HUES48 (cell line): Measurements from ENCODE around the gene ASCC2.

Experiments used
- H3K27ac ChIP-seq: one replicate; pipeline ENCODE4 v1.7.0; 2013; ENCODE audit warnings: low read depth, low read length, inconsistent platforms
- H3K27me3 ChIP-seq: 2 replicates; pipeline ENCODE4 v1.6.1; 2013; ENCODE audit warnings: mild to moderate bottlenecking, low read length; ENCODE audit not compliant: control insufficient read depth, insufficient read depth
- H3K36me3 ChIP-seq: 2 replicates; pipeline ENCODE4 v1.6.1; 2013; ENCODE audit warnings: low read length; ENCODE audit not compliant: control insufficient read depth, insufficient read depth
- H3K4me1 ChIP-seq: 2 replicates; pipeline ENCODE4 v1.6.1; 2013; ENCODE audit warnings: mild to moderate bottlenecking, low read length; ENCODE audit not compliant: control insufficient read depth, insufficient read depth
- H3K4me3 ChIP-seq: 2 replicates; pipeline ENCODE4 v1.5.1; 2013; ENCODE audit warnings: mild to moderate bottlenecking, low read depth, low read length
- H3K9ac ChIP-seq: 2 replicates; pipeline ENCODE4 v1.6.1; 2013; ENCODE audit warnings: mild to moderate bottlenecking, low read depth, low read length, moderate library complexity
- H3K9me3 ChIP-seq: 2 replicates; pipeline ENCODE4 v1.6.1; 2013; ENCODE audit warnings: low read length; ENCODE audit not compliant: control insufficient read depth, insufficient read depth

The ASCC2 gene

DNA sequence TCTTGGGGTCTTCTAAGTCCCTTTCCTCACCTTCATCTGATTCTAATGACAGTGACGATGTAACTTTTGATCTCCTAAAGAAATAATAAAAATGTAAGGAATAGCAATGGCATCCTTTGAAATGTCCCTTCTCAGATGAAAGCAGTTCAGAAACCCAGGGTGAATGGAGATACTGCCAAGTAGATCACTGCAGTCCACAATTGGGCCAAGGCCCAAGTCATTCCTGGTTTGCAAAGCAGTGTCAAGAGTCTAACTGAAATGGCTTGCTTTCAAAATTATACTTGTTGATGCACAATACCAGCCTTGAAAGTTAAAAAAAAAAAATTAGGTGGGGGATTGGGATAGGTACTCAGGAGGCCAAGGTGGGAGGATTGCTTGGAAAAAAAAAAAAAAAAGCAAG, 20.4 kb downstream of the ASCC2 start:
- Histone ChIP-seq H3K27me3 (no peaks in the 10 kb centered on the region), H3K4me3 (no peak overlapping the region), H3K36me3 (peaks cover 69% of the 10 kb centered on the region), H3K9me3 (no peaks in the 10 kb centered on the region), H3K4me1 (no peaks in the 10 kb centered on the region), H3K9ac (no peak overlapping the region), H3K27ac (no peak overlapping the region)

DNA sequence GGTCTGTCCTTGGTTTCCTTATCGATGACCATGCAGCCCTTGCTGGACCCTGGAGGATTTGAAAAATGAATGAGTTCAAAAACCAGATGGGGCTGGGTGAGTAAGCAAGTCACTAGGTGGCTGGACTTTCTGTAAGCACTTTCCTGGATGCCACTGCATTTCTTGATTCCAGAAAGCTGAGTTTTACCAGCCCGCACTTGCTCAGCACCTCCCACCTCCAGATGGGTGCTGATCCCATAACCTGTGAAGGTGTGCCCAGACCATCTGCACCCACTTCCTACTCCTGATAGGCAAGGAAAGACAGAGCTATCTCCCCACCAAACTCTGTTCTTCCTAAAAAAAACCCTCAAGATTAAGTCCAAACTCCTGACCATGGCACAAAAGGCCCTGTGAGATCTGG, 21.1 kb downstream of the ASCC2 start:
- H3K4me1 ChIP-seq = no peaks in the 10 kb centered on the region
- no peaks in the 10 kb centered on the region for H3K9me3 ChIP-seq
- no peaks in the 10 kb centered on the region for H3K27me3 ChIP-seq
- no peak overlapping the region for H3K27ac ChIP-seq
- H3K36me3 ChIP-seq = peaks cover 72% of the 10 kb centered on the region
- no peak overlapping the region for H3K9ac ChIP-seq
- no peak overlapping the region for H3K4me3 ChIP-seq

DNA sequence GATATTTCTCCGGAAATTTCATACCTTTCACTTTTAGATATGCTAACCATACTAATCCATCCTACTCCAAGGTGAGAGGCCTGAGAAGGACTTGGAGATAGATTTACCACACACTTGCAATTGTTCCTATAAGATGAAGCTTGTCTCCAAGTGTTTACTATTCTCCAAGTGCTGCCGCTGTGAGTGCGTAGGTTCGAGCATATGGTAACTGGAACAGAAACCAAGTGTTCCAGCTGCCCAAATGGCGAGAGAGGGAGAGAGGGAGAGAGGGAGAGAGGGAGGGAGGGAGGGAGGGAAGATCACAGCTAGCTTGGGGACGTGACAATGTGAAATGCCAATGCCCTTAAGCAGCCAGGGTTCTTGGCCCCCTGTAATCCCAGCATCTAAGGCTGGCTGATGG, 21.5 kb downstream of the ASCC2 start:
- no peaks in the 10 kb centered on the region for H3K4me1 ChIP-seq
- no peaks in the 10 kb centered on the region for H3K9me3 ChIP-seq
- H3K36me3 ChIP-seq = peaks cover 71% of the 10 kb centered on the region
- no peak overlapping the region for H3K27ac ChIP-seq
- no peaks in the 10 kb centered on the region for H3K27me3 ChIP-seq
- no peak overlapping the region for H3K9ac ChIP-seq
- H3K4me3 ChIP-seq = no peak overlapping the region

DNA sequence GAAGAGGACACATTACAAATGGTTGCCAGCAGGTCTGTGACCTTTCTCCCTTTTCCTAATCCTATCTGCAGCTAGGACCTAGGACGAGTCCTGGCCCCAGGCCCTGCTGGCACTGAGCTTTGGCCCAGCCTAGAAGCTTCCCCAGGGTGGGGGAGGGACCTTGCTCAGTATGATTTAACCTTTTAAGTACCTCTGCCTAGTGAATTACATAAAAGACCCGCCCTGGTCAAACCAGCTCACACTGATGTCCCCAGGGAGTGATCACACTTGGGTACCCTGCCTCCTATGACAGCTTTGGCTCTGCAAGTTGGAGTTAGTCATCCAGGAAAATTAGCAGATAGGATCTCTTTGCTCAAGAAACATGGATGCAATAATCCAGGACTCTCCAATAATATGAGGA, 21.9 kb downstream of the ASCC2 start:
- no peaks in the 10 kb centered on the region for H3K4me1 ChIP-seq
- H3K27me3 ChIP-seq = no peaks in the 10 kb centered on the region
- no peak overlapping the region for H3K9ac ChIP-seq
- peaks cover 71% of the 10 kb centered on the region for H3K36me3 ChIP-seq
- H3K27ac ChIP-seq = no peak overlapping the region
- no peaks in the 10 kb centered on the region for H3K9me3 ChIP-seq
- no peak overlapping the region for H3K4me3 ChIP-seq

DNA sequence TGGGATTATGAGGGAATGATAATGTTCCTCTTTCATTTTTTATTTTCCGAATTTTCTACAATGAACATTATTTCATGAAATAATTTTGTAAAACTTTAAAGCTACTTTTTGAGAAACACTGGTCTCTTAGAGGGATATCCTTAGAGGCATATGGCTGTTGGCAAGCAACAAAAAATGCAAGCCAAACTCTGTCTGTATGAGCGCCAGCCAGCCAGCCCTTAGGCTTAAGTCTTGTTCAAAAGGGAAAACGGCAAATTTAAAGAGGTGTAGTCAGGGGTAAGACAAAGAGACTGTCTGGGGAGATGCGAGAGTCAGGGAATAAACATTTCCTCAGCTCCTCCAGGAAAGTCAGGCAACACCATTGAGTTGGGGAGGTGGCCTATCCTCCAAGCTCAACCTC, 22.5 kb downstream of the ASCC2 start:
- Histone ChIP-seq H3K36me3 (peaks cover 69% of the 10 kb centered on the region), H3K9ac (no peak overlapping the region), H3K4me1 (no peaks in the 10 kb centered on the region), H3K27me3 (no peaks in the 10 kb centered on the region), H3K27ac (no peak overlapping the region), H3K4me3 (no peak overlapping the region), H3K9me3 (no peaks in the 10 kb centered on the region)

DNA sequence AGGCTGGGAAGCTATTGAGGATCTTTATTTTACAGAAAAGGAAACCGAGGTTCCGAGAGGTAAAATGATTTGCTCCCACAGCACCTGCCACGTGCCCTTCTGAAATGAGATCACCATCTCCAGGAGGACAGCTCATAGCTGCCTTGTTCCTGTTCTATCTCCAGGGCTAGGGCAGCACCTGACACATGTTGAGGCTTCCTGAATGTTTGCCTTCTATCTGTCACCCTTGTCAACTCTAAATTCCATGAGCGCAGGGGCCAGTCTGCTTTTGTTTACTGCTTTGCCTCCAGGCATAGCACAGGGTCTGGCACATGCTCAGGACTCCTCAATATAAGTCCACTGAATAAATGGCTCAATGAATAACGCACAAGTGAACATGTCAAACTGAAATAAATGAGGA, 24.1 kb downstream of the ASCC2 start:
- Histone ChIP-seq H3K36me3 (peaks cover 68% of the 10 kb centered on the region), H3K27me3 (no peaks in the 10 kb centered on the region), H3K27ac (no peak overlapping the region), H3K9ac (no peak overlapping the region), H3K9me3 (no peaks in the 10 kb centered on the region), H3K4me3 (no peak overlapping the region), H3K4me1 (no peaks in the 10 kb centered on the region)

DNA sequence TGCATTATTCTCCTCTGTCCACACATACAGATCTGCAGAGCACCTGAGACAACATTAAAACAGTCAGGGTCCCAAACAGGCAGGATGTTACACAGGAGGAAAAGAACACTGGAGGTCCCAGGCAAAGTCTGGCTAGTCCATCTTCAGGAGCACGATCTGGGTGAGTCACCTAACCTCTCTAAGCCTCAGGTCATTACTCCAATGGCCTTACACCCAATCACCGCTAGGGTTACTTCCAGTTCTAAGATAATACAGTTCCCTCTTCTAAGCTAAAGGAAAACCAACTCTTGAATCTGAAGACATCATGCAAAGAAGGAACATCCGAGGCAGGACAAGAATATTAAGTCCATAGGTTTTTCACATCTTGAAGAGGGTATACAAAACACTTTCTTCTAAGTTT, 24.5 kb downstream of the ASCC2 start:
- H3K4me1 ChIP-seq = no peaks in the 10 kb centered on the region
- H3K27me3 ChIP-seq = no peaks in the 10 kb centered on the region
- H3K36me3 ChIP-seq = peaks cover 64% of the 10 kb centered on the region
- no peak overlapping the region for H3K27ac ChIP-seq
- no peaks in the 10 kb centered on the region for H3K9me3 ChIP-seq
- no peak overlapping the region for H3K9ac ChIP-seq
- no peak overlapping the region for H3K4me3 ChIP-seq

DNA sequence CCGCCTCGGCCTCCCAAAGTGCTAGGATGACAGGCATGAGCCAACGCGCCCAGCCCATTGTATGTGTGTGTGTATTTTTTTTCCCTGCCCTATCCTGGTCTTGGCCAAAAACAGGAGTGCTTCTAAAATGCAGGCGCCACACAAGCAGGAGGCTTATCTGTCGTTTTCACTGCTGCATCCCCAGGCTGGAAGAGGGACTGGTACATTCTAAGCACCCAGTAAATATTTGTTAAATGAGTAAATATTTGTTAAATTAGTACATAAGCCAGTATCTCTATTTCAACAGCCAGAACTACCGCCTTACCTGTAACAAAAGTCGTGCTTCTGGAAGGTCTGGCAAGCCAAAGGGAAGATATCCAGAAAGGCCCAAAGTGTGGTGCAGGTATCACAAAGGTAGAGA, 24.9 kb downstream of the ASCC2 start:
- Histone ChIP-seq H3K4me3 (no peak overlapping the region), H3K27me3 (no peaks in the 10 kb centered on the region), H3K4me1 (no peaks in the 10 kb centered on the region), H3K9me3 (no peaks in the 10 kb centered on the region), H3K9ac (no peak overlapping the region), H3K36me3 (peaks cover 66% of the 10 kb centered on the region), H3K27ac (no peak overlapping the region)

DNA sequence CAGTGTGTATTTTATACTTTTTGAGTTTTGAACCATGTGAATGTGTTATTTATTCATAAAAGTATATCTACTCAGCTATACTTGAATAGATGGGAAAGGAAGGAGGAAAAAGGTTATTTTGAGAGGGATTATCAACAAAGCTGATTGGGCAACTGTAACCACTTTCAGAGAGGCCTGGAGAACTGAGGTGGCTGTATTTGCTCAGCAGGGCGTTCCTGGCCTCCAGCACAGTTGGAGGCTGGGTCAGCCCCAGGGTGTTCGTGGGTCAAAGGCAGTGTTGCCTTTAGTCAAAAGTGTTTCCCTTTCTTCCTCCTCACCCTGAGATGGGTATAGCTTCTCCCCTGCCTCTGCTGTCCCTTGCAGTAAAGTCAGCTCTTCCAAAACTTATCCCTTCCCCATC, 26.7 kb downstream of the ASCC2 start:
- Histone ChIP-seq H3K9ac (no peak overlapping the region), H3K9me3 (no peaks in the 10 kb centered on the region), H3K27ac (no peak overlapping the region), H3K4me3 (no peak overlapping the region), H3K4me1 (no peaks in the 10 kb centered on the region), H3K27me3 (no peaks in the 10 kb centered on the region), H3K36me3 (peaks cover 75% of the 10 kb centered on the region)

DNA sequence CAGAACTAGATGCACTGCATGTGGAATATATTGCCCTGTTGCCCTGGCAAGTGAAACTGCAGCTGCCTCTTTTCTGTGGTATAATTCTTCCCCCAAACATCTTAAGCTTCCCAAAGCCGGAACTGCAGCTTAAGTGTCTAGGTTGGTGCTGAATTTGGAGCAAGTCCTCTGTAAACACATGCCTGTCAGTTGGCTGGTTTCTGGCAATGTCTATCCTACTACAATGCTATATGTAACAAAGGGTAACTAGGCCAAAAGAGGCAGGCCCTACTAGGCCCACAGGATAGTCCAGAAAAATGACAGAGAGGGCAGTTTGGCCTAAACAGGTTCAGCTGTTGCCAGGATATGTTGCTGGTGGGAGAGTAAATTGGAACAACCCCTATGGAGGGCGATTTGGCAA, 27.9 kb downstream of the ASCC2 start:
- Histone ChIP-seq H3K27me3 (no peaks in the 10 kb centered on the region), H3K9me3 (no peaks in the 10 kb centered on the region), H3K4me3 (no peak overlapping the region), H3K27ac (no peak overlapping the region), H3K9ac (no peak overlapping the region), H3K36me3 (peaks cover 81% of the 10 kb centered on the region), H3K4me1 (no peaks in the 10 kb centered on the region)

DNA sequence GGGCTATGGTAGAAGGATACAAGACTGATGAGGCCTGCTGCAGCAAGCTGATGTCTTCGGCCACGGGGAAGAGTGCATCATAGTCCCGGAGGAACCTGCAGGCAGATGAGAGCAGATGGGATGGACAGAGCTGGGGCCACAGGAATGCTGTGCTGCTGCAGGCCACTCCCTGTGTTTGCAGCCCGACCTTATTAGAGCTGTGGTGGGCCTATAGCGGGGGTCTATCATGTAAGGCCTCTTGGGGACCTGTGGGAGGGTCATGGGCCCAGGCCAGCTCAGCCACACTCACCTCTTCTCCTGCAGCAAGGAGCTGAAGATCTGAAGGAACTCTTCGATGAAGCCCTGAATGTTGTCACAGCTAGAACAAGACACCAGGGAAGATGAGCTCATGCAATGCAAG, 31.9 kb downstream of the ASCC2 start:
- Histone ChIP-seq H3K36me3 (peaks cover 75% of the 10 kb centered on the region), H3K4me1 (no peaks in the 10 kb centered on the region), H3K27ac (no peak overlapping the region), H3K27me3 (no peaks in the 10 kb centered on the region), H3K9ac (no peak overlapping the region), H3K4me3 (no peak overlapping the region), H3K9me3 (no peaks in the 10 kb centered on the region)

DNA sequence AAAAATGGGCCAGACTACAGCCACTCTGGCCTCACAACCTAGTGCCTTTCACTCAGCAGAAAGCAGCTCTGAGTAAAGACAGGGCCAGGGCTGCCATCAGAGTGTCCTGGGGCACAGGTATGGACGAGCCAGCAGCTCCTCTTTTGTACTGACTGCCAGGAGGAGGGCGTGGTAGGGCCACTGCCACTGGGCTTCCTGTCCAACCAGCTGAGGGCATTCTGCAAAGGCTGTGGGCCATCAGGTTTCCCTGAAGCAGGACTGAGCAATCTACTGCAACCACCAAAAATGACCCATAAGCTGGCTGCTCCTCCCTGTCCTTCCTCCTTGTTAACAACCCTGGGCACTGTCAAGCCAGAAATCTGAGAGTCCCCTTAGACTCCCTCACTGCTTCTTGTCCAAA, 33.1 kb downstream of the ASCC2 start:
- H3K36me3 ChIP-seq = peaks cover 78% of the 10 kb centered on the region
- no peak overlapping the region for H3K4me3 ChIP-seq
- H3K9ac ChIP-seq = no peak overlapping the region
- no peak overlapping the region for H3K27ac ChIP-seq
- no peaks in the 10 kb centered on the region for H3K9me3 ChIP-seq
- H3K27me3 ChIP-seq = no peaks in the 10 kb centered on the region
- H3K4me1 ChIP-seq = no peaks in the 10 kb centered on the region
